Left lobe of liver (tissue), 2 donors: Measurements from ENCODE around the gene HYOU1. TPM values are rescaled to one million over a fixed set of nuclear protein-coding genes. Genes with fewer than 3 reads are reported as not detected.
"Not testable (repeated sequence)": the region's sequence is repeated elsewhere in the genome, so short reads cannot be mapped to it uniquely, and the experiment has no call there.

Source experiments
- ATAC-seq: fragments of 200-7000 bp; cut with Tn5 transposase; one replicate; pipeline ENCODE4 v1.9.1; 2020; ENCODE audit warnings: mild to moderate bottlenecking, moderate library complexity
- DNase-seq: peaks from one replicate; pipeline ENCODE4 v3.0.0-alpha.2; 2020; ENCODE audit warnings: low spot score
- total RNA-seq: library from RNA; stranded (reverse); gene quantifications from one replicate; pipeline ENCODE4 v1.2.1, GENCODE V29; 2021
- donor health status: DM: no; HTN: no; CAD: no; lungs with moderate emphysema.
- donor health status: DM: no; HTN: yes; CAD: no.

HYOU1 gene
- total RNA-seq, 1 donor from 2014 or later: 205 TPM

- ATAC-seq: no peak
- no peak for DNase-seq
These were observed 10.5 kb downstream of the HYOU1 start for GRCh38 chr11:119046489-119046888.

- ATAC-seq (no peak), DNase-seq (no peak)
These were observed 12.3 kb downstream of the HYOU1 start for GRCh38 chr11:119044708-119045107.

GRCh38 chr11:119042927-119043326, 14.1 kb downstream of the HYOU1 start:
- no peak for ATAC-seq
- no peak for DNase-seq

GRCh38 chr11:119041821-119042514, 15.0 kb downstream of the HYOU1 start:
- no peak for ATAC-seq
- DNase-seq: no peak

- ATAC-seq, DNase-seq: not testable (repeated sequence)
These were observed 17.5 kb downstream of the HYOU1 start for GRCh38 chr11:119039471-119039870.

- DNase-seq: no peak
- ATAC-seq: no peak
These were observed 18.1 kb downstream of the HYOU1 start for GRCh38 chr11:119038884-119039283.

DNA sequence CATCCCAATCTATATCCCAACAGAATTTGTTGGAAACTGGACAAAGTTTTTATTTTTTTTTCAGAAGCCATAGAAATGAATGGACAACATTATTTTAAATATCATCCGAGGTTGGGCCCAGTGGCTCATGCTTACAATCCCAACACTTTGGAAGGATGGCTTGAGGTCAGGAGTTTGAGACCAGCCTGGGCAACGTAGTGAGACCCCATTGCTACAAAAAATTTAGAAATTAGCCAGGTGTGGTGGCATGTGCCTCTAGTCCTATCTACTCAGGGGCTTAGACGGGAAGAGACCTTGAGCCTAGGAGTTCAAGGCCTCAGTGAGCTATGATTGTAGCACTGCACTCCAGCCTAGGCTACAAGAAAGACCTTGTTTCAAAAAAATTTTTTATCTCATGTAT, 22.2 kb downstream of the HYOU1 start:
- DNase-seq (no peak), ATAC-seq (no peak)

- ATAC-seq, DNase-seq: not testable (repeated sequence)
These were observed 23.6 kb downstream of the HYOU1 start for GRCh38 chr11:119033421-119033820.

DNA sequence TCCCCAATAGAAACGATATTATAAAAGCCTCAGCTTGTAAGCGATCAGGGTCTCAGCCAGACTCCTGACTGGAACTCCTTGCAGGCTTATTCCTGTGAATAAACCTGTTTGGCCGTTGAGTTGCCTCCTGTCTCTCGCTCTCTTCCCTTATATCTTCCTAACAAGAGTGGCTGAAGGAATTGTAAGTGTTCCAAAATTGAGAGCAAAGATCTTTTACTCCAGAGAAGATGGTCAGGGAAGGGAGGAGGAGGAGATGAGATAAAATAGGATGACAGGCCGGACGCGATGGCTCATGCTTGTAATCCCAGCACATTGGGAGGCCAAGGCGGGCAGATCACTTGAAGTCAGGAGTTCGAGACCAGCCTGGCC, 25.1 kb downstream of the HYOU1 start:
- no peak for ATAC-seq
- DNase-seq: no peak

DNA sequence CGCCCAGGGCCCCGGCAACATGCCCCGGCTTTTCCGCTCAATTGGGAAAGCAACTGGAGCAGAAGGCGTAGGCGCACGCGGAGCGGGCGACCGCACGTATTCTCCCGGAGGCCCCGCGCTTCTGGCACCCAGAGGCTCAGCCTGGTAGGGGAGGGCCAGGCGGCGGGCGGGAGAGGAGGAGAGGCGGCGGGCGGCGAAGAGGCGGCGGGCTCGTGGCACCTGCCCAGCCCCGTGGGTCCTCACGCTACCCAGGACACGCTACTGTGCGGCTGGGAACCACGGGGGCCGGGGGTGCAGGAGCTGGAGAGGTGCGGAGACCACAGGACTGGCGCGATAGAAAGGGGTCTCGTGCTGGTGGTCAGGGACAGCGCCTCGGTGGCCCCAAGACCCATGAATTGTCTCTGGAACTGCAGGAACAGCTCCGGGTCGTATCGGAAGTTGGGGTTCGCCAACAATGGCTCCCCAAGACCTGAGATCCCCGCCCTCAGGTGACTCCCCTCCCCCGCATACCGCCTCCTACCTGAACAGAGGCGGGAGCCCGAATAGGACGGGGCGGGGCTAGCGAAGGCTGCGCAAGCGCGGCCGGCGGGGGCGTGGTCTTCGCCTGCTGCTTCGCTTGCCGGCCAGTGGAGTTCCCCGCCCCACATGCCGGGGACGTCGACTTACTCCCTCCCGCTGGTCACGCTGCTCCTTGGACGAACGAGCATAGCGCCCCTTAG, 26.5 kb downstream of the HYOU1 start, which contains the start of gene SLC37A4:
TSS of gene SLC37A4 (minus strand) at position 549 of the 719 bp plus-strand sequence.
- DNase-seq (peak; percentile 100), ATAC-seq (peak; percentile 67)

GRCh38 chr11:119030029-119030328, 27.0 kb downstream of the HYOU1 start:
- DNase-seq (peak; percentile 58), ATAC-seq (no peak)

DNA sequence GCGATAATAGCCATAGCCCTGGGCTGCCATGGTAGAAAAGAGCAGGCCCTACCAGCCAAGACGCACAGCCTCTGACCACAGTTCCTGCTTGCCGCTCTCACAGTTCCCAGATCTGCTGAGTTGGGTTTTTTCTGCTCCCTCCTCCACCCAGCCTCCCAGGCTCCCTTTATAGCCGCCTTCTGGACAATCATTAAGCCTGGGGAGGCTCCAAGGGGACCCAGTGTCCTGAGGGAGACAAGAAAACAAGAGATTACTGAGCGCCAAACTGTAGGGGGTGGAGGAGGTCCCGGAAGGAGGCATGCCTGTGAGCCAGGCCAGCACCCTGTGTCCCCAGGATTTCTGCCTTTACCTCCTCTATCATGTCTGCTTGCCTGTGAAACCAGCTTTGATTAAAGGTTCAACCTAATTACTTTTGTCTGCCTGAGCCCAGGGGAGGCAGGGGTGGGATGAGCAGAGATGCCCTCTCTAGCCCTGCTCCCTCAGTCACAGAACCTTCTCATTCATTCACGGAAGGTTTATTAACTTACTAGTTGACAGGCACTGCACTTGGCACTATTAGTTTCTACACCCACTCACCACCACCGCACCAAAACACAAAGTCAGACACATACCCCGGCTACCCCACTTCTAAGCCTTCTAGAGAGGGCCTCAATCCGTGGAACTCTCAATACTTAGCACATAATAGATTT, 27.5 kb downstream of the HYOU1 start:
- peak; percentile 94 for DNase-seq
- peak; percentile 58 for ATAC-seq

- ATAC-seq: no peak
- no peak for DNase-seq
These were observed 28.0 kb downstream of the HYOU1 start for GRCh38 chr11:119029069-119029339.

GRCh38 chr11:119028346-119029068, 28.5 kb downstream of the HYOU1 start:
- peak; percentile 91 for DNase-seq
- ATAC-seq: peak; percentile 53

DNA sequence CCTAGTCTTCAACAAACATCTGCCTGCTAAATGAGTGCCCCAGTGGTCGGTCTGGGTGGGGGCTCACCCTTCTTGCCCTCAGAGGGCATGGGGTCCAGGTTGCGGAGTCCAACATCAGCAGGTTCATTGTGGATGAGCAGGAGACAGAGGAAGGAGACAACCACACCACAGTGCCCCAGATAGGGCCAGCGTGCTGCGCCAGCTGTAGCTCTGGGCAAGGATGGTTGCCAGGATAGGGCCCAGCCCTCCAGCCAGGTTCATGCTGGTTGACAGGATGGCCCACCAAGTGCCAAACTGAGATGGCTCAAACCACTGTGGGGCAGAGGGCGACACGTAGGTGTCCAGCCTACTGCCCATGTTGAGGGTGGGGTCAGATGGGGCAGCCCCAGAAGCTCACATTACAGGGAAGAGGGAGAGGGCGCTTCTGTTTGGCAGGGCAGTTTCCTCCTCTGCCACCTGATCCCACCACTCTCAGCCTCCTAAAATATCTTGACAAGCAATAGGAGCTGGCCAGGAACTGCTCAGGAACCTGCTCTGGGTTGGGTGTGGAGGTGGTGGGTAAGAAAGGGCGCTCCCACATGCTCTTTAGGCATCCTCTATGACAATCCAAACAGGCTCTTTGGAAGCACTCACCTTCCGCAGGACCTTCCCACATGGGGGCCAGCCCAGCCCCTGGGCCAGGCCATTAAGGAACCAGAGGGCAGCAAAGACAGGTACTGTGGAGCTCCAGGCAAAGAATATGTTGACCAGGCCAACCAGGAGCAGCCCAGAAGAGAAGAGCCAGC, 29.3 kb downstream of the HYOU1 start:
- ATAC-seq: peak; percentile 10
- DNase-seq: peak; percentile 75

- ATAC-seq: no peak
- DNase-seq: peak; percentile 60
These were observed 30.0 kb downstream of the HYOU1 start for GRCh38 chr11:119026970-119027369.

DNA sequence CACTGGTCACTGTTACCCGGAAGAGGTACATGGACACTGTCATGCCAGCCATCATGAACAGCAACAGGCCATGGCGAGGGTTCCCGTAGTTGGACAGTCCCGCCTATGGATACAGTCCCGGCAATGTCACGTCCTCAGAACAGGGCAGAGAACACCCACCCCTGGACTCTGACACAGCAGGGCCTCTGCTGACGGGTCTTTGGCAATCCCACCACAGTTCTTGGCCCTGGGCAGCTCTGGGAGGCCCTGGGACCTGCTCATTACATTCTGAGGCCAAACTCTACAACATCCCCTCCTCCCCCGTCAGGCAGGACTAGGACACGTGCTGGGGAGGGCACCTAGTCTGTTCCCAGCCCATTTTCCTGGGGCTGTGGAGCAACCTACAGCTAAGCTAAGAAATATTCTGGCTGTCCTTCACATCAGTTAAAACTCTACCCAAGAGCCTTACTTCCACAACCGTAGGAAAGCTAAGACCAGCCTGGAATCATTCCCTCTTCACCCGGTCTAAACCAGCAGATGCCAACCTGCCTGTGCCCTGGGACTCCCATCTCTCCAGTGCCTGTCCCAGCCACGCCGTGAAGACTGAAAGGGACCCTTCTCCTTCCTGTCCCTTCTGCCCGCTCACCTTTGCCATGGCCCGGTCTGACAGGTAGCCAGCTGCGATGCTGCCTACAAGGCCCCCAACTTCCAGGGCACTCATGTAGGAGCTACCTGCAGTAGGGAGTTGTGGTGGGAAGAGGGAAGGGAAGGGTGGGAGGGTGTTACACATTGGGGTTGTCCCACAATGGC, 30.8 kb downstream of the HYOU1 start:
- DNase-seq (peak; percentile 88), ATAC-seq (peak; percentile 19)

DNA sequence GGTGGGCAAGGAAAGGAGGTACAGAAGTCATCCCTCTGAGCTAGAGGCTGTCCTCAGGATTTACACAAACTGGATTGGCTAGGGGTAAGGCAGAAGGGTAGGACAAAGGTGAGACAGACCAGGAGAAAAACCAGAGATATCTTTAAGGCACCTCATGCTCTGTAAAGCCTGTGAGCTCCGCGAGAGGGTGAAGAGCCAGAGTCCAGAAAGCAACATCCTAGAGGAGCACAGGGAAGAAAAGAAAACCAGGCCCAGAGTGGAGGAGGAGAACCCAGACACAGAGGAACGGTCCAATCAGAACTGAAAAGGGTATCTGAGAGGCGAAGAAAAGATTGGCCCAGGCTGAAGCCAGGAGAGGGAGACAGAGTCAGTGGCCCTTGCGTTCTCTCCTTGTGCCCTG, 31.5 kb downstream of the HYOU1 start:
- no peak for DNase-seq
- no peak for ATAC-seq

GRCh38 chr11:119025099-119025473, 31.9 kb downstream of the HYOU1 start:
- ATAC-seq: no peak
- no peak for DNase-seq
